Measurements from ENCODE around the gene ZFP28.

Gene ZFP28

GRCh38 chr19:56572589-56572988, 33.8 kb downstream of the ZFP28 start:
- TF ChIP-seq ZBTB7A (IDR thresholded peaks at IDR 0.05; ENCODE audit: low read depth) (no peak), EGR1 (IDR thresholded peaks at IDR 0.05) (no peak), MAX (IDR thresholded peaks at IDR 0.05) (no peak), FOXM1 (IDR thresholded peaks at IDR 0.05; ENCODE audit: borderline replicate concordance, low read depth) (no peak)

GRCh38 chr19:56573914-56574313, 35.2 kb downstream of the ZFP28 start:
- TF ChIP-seq RAD21 (IDR thresholded peaks at IDR 0.05; ENCODE audit: low read depth) (no peak), ZBTB7A (IDR thresholded peaks at IDR 0.05; ENCODE audit: low read depth) (no peak), TEAD4 (IDR thresholded peaks at IDR 0.05) (no peak), FOXM1 (IDR thresholded peaks at IDR 0.05; ENCODE audit: borderline replicate concordance, low read depth) (no peak), TCF12 (IDR thresholded peaks at IDR 0.05; ENCODE audit: low read depth) (no peak), EGR1 (IDR thresholded peaks at IDR 0.05) (no peak), USF1 (IDR thresholded peaks at IDR 0.05) (no peak), CREB1 (IDR thresholded peaks at IDR 0.05; ENCODE audit: low read depth) (no peak), CEBPB (IDR thresholded peaks at IDR 0.05) (no peak), TAF1 (IDR thresholded peaks at IDR 0.05; ENCODE audit: low read depth) (no peak), REST (IDR thresholded peaks at IDR 0.05; ENCODE audit: low read depth) (no peak), MAX (IDR thresholded peaks at IDR 0.05) (no peak), EP300 (IDR thresholded peaks at IDR 0.05; ENCODE audit: borderline replicate concordance) (no peak)

- TF ChIP-seq FOXM1 (IDR thresholded peaks at IDR 0.05; ENCODE audit: borderline replicate concordance, low read depth) (no peak), REST (IDR thresholded peaks at IDR 0.05; ENCODE audit: low read depth) (no peak), ZBTB7A (IDR thresholded peaks at IDR 0.05; ENCODE audit: low read depth) (no peak), MAX (IDR thresholded peaks at IDR 0.05) (no peak), TEAD4 (IDR thresholded peaks at IDR 0.05) (no peak), TCF12 (IDR thresholded peaks at IDR 0.05; ENCODE audit: low read depth) (no peak), TAF1 (IDR thresholded peaks at IDR 0.05; ENCODE audit: low read depth) (no peak), YY1 (IDR thresholded peaks at IDR 0.05; ENCODE audit: low read depth) (no peak), NFIC (IDR thresholded peaks at IDR 0.05) (no peak), EP300 (IDR thresholded peaks at IDR 0.05; ENCODE audit: borderline replicate concordance) (no peak), CEBPB (IDR thresholded peaks at IDR 0.05) (no peak), CREB1 (IDR thresholded peaks at IDR 0.05; ENCODE audit: low read depth) (no peak), EGR1 (IDR thresholded peaks at IDR 0.05) (no peak)
These were observed 39.2 kb downstream of the ZFP28 start for GRCh38 chr19:56577719-56578602.

GRCh38 chr19:56594446-56594782, 55.7 kb downstream of the ZFP28 start:
- no peak for TF ChIP-seq REST (IDR thresholded peaks at IDR 0.05; ENCODE audit: low read depth)
- no peak for TF ChIP-seq TCF12 (IDR thresholded peaks at IDR 0.05; ENCODE audit: low read depth)
- no peak for TF ChIP-seq TEAD4 (IDR thresholded peaks at IDR 0.05)
- TF ChIP-seq RAD21 (IDR thresholded peaks at IDR 0.05; ENCODE audit: low read depth) = no peak
- TF ChIP-seq TAF1 (IDR thresholded peaks at IDR 0.05; ENCODE audit: low read depth) = no peak
- TF ChIP-seq FOXM1 (IDR thresholded peaks at IDR 0.05; ENCODE audit: borderline replicate concordance, low read depth) = no peak
- TF ChIP-seq USF1 (IDR thresholded peaks at IDR 0.05) = no peak
- TF ChIP-seq YY1 (IDR thresholded peaks at IDR 0.05; ENCODE audit: low read depth) = no peak

Data from Ishikawa (cell line).